ENCODE measurements around the gene BOD1L2.

The BOD1L2 gene

GRCh38 chr18:57146956-57147636 is at the start of gene BOD1L2:
TSS of gene BOD1L2 (plus strand) at chr18:57147087. CDS start at chr18:57147313, 226 bp downstream.
- H3K4me3 ChIP-seq (replicated peaks; ENCODE audit: low read depth, low read length), result no peak within 1 kb of the TSS
- DNase-seq (ENCODE audit: low read depth), result no peak
- no peak for TF ChIP-seq CTCF (IDR thresholded peaks at IDR 0.05; ENCODE audit: low read length, missing control alignments)

- DNase-seq (ENCODE audit: low read depth), result peak; percentile 52
- H3K4me3 ChIP-seq (replicated peaks; ENCODE audit: low read depth, low read length), result no peak overlapping the region
- no peak for TF ChIP-seq CTCF (IDR thresholded peaks at IDR 0.05; ENCODE audit: low read length, missing control alignments)
Observed at GRCh38 chr18:57107140-57107832, 39.6 kb upstream of the BOD1L2 start.

- H3K4me3 ChIP-seq (replicated peaks; ENCODE audit: low read depth, low read length), result no peak overlapping the region
- no peak for TF ChIP-seq CTCF (IDR thresholded peaks at IDR 0.05; ENCODE audit: low read length, missing control alignments)
- no peak for DNase-seq (ENCODE audit: low read depth)
Observed at GRCh38 chr18:57110290-57110689, 36.6 kb upstream of the BOD1L2 start.

GRCh38 chr18:57113799-57114420 is 33.0 kb upstream of the BOD1L2 start:
- TF ChIP-seq CTCF (IDR thresholded peaks at IDR 0.05; ENCODE audit: low read length, missing control alignments), result no peak
- no peak for DNase-seq (ENCODE audit: low read depth)
- no peak overlapping the region for H3K4me3 ChIP-seq (replicated peaks; ENCODE audit: low read depth, low read length)

- no peak for TF ChIP-seq CTCF (IDR thresholded peaks at IDR 0.05; ENCODE audit: low read length, missing control alignments)
- no peak for DNase-seq (ENCODE audit: low read depth)
- no peak overlapping the region for H3K4me3 ChIP-seq (replicated peaks; ENCODE audit: low read depth, low read length)
Observed at GRCh38 chr18:57116598-57117132, 30.2 kb upstream of the BOD1L2 start.

GRCh38 chr18:57121542-57122112 is 25.3 kb upstream of the BOD1L2 start:
- TF ChIP-seq CTCF (IDR thresholded peaks at IDR 0.05; ENCODE audit: low read length, missing control alignments), result no peak
- DNase-seq (ENCODE audit: low read depth), result no peak
- H3K4me3 ChIP-seq (replicated peaks; ENCODE audit: low read depth, low read length), result no peak overlapping the region
